NCI-H1417 treated with DMSO at 0.1 percent for 48 hours (cell line): ENCODE measurements around the gene SPINK2.
A peak's percentile ranks its signal among the peaks of the same experiment; 100 is the strongest.

Experiments
- DNase-seq: peaks from one replicate; lab custom pipeline; 2025; lab: John Stamatoyannopoulos, UW

Gene SPINK2

GRCh38 chr4:56799824-56800756 is 21.4 kb downstream of the SPINK2 start:
- DNase-seq, result peak; percentile 32

- DNase-seq, result no peak
Observed at GRCh38 chr4:56799161-56799759, 22.2 kb downstream of the SPINK2 start.

- DNase-seq, result no peak
Observed at GRCh38 chr4:56796211-56796610, 25.3 kb downstream of the SPINK2 start.

- DNase-seq, result no peak
Observed at GRCh38 chr4:56791316-56791715, 30.2 kb downstream of the SPINK2 start.

- DNase-seq, result no peak
Observed at GRCh38 chr4:56790691-56791091, 30.8 kb downstream of the SPINK2 start.

- no peak for DNase-seq
Observed at GRCh38 chr4:56788081-56788480, 33.4 kb downstream of the SPINK2 start.

- DNase-seq, result no peak
Observed at GRCh38 chr4:56787380-56787779, 34.1 kb downstream of the SPINK2 start.

- DNase-seq, result no peak
Observed at GRCh38 chr4:56786955-56787354, 34.5 kb downstream of the SPINK2 start.

- no peak for DNase-seq
Observed at GRCh38 chr4:56783986-56784385, 37.5 kb downstream of the SPINK2 start.

- DNase-seq, result no peak
Observed at GRCh38 chr4:56782019-56782418, 39.5 kb downstream of the SPINK2 start.

- no peak for DNase-seq
Observed at GRCh38 chr4:56773346-56773745, 48.2 kb downstream of the SPINK2 start.

GRCh38 chr4:56772134-56772533 is 49.4 kb downstream of the SPINK2 start:
- DNase-seq, result no peak

GRCh38 chr4:56768763-56769162 is 52.7 kb downstream of the SPINK2 start:
- DNase-seq, result no peak

- DNase-seq, result no peak
Observed at GRCh38 chr4:56768316-56768715, 53.2 kb downstream of the SPINK2 start.

GRCh38 chr4:56767567-56767966 is 53.9 kb downstream of the SPINK2 start:
- DNase-seq, result no peak

- DNase-seq, result no peak
Observed at GRCh38 chr4:56764775-56765174, 56.7 kb downstream of the SPINK2 start.

- no peak for DNase-seq
Observed at GRCh38 chr4:56764223-56764622, 57.3 kb downstream of the SPINK2 start.

GRCh38 chr4:56762484-56763250 is 58.8 kb downstream of the SPINK2 start:
- DNase-seq, result no peak

GRCh38 chr4:56760183-56760582 is 61.3 kb downstream of the SPINK2 start:
- no peak for DNase-seq
